Lower leg skin (tissue), 4 donors: ENCODE data around the gene SLC6A18. TPM values are rescaled to one million over a fixed set of nuclear protein-coding genes. Genes with fewer than 3 reads are reported as not detected.
A peak's percentile ranks its signal among the peaks of the same experiment; 100 is the strongest.

Experiments
- DNase-seq, 2 donors: peaks; one replicate each; pipeline ENCODE4 v3.0.0-alpha.2; 2019; ENCODE audit warnings: low spot score in 2 of 2
- H3K4me3 ChIP-seq: fragments of 200-600 bp; sonication (generic); 2 replicates; pipeline ENCODE4 v1.5.1; 2017; ENCODE audit warnings: mild to moderate bottlenecking, low read depth; ENCODE audit not compliant: poor library complexity, severe bottlenecking
- POLR2A ChIP-seq, 2 donors: fragments of 450-650 bp; IDR thresholded peaks; one replicate each; pipeline ENCODE4 v1.6.1; 2016 to 2017; ENCODE audit warnings: antibody characterized with exemption in 2 of 2, mild to moderate bottlenecking in 1 of 2, moderate library complexity in 1 of 2
- WGBS, 2 donors: methylation state at CpG; one replicate each; pipeline ENCODE4 v1.1.5; 2018; 5-methylcytosine and 5-hydroxymethylcytosine counted together
- intact Hi-C: fragments of 100-400 bp; cut with DNase I; formaldehyde crosslinking; loops from one replicate; pipeline ENCODE4 v1.15.0; 2023; ENCODE audit warnings: low total_unique reads
- total RNA-seq, 4 donors: library from RNA; depleted of rRNA; stranded (reverse); fragments of >200 nt; gene quantifications; one replicate each; pipeline ENCODE4 v1.1.0, GENCODE V29; 2016
- TF ChIP-seq, protein P1 (sequence below), 3 donors: fragments of 450-650 bp; IDR thresholded peaks; one replicate each; pipeline ENCODE4 v1.5.1; 2016; ENCODE audit warnings: antibody characterized with exemption in 3 of 3, mild to moderate bottlenecking in 3 of 3, moderate library complexity in 2 of 3

Gene SLC6A18
- total RNA-seq, 4 donors from 2014 or later, result not detected

DNA sequence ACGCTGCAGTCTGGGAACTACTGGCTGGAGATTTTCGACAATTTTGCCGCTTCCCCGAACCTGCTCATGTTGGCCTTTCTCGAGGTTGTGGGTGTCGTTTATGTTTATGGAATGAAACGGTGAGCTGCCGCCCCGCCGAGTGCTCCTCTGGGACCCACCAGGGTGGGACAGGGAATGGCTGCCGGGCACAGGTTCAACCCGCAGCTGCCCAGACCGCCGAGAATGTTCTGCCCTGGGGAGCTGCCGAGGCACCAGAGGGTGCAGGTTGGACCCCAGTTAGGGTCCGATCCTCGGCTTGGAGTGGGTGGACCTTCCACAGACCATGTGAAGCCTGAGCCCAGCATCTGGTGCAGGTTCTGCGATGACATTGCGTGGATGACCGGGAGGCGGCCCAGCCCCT lies 19.1 kb downstream of the SLC6A18 start:
- WGBS, 2 donors, result 61 to 68% methylated on average over 20 to 21 of the region's 21 CpGs
- no peak overlapping the region for H3K4me3 ChIP-seq
- DNase-seq, result no peak
- TF ChIP-seq, protein P1, sequence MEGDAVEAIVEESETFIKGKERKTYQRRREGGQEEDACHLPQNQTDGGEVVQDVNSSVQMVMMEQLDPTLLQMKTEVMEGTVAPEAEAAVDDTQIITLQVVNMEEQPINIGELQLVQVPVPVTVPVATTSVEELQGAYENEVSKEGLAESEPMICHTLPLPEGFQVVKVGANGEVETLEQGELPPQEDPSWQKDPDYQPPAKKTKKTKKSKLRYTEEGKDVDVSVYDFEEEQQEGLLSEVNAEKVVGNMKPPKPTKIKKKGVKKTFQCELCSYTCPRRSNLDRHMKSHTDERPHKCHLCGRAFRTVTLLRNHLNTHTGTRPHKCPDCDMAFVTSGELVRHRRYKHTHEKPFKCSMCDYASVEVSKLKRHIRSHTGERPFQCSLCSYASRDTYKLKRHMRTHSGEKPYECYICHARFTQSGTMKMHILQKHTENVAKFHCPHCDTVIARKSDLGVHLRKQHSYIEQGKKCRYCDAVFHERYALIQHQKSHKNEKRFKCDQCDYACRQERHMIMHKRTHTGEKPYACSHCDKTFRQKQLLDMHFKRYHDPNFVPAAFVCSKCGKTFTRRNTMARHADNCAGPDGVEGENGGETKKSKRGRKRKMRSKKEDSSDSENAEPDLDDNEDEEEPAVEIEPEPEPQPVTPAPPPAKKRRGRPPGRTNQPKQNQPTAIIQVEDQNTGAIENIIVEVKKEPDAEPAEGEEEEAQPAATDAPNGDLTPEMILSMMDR (IDR thresholded peaks at IDR 0.05), result no peak
- no peak for TF ChIP-seq POLR2A (IDR thresholded peaks at IDR 0.05)
- intact Hi-C loops, result no loop called here

DNA sequence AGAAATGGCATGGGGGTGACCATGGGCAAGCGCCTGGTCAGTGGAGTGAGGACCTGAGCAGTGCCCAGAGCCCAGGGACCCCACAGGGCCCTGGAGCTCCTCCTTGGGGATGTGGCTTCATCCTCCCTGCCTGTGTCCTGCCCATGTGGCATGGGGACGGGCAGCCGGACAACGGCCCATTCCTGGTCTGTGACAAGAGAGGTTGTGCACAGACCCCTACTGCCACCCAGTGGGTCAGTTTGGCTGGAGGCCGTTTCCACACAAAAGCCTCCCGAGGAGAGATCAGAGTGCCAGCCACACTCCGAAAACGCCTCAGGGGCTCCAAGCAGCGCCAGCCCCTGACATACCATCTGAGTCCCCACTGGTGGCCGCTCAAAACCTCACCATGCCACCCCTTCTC lies 19.8 kb downstream of the SLC6A18 start:
- DNase-seq, result no peak
- 54 to 69% methylated on average over 8 to 10 of the region's 10 CpGs for WGBS, 2 donors
- no peak overlapping the region for H3K4me3 ChIP-seq
- TF ChIP-seq, protein P1 (IDR thresholded peaks at IDR 0.05), result no peak
- TF ChIP-seq POLR2A (IDR thresholded peaks at IDR 0.05), result no peak
- intact Hi-C loops, result no loop called here

DNA sequence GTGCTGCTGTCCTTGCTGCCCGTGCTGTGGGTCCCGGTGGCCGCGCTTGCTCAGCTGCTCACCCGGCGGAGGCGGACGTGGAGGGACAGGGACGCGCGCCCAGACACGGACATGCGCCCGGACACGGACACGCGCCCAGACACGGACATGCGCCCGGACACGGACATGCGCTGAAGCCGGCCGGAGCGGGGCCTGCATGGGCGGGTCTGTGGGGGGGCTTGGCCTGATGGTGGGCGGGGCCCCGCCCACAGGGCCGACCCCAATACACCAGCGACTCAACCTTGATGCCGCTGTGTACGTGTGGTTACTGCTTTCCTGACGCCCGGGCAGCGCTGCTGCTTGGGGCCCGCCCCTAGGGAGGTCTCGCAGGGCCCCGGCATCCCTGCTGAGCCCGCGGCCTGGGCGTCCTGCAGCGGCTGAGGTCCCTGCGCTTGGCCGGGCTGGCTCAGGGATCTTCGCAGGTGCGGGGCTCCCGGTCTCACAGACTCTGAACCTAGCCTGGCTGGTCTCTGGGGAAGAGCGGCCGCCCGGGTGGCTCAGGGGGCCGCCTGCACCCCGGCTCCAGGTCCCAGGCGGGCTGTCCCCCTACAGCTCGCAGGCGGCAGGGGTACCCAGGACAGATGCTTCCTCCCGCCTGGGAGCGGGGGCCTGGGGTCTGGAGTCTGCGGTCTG lies 20.9 kb downstream of the SLC6A18 start:
- no peak for DNase-seq
- intact Hi-C loops, result no loop called here
- 19 to 40% methylated on average over 4 to 43 of the region's 58 CpGs for WGBS, 2 donors
- no peak overlapping the region for H3K4me3 ChIP-seq
- no peak for TF ChIP-seq POLR2A (IDR thresholded peaks at IDR 0.05)
- TF ChIP-seq, protein P1 (IDR thresholded peaks at IDR 0.05), result no peak

DNA sequence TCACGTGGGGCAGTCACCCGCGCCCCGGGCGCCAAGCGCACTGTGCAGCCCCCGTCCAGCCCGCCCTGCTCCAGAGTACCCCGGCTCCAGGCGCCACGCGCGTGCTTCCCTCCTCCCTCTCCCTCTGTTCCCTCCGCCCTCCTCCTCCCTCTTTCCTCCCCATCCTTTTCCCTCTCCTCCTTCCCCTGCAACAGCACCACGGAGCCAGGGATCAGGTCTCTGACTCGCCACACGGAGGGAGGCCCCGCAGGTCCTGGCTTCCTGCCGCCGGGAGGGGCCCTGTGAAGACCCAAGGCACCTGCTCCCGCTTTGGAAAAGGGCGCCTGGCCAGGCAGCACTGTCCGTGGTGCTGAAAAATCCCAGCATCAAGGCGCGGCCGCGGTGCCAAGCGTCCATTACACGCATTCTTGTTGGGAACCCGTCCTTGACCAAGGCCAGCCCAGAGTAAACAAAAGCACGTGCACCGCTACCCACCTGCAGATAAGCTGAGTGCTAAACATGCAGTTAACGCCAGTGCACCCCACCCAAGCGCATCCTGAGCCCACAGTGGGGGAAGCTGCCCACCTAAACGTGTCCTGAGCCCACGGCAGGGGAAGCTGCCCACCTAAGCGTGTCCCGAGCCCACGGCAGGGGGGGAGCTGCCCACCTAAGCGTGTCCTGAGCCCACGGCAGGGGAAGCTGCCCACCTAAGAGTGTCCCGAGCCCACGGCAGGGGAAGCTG lies 21.7 kb downstream of the SLC6A18 start:
- TF ChIP-seq POLR2A (IDR thresholded peaks at IDR 0.05), result no peak
- TF ChIP-seq, protein P1 (IDR thresholded peaks at IDR 0.05), result peak in 1 of 3 donors; percentile 10
- no peak for DNase-seq
- no peak overlapping the region for H3K4me3 ChIP-seq
- WGBS, 2 donors, result 19 to 23% methylated on average over 30 to 39 of the region's 43 CpGs
- intact Hi-C loops, result no loop called here

DNA sequence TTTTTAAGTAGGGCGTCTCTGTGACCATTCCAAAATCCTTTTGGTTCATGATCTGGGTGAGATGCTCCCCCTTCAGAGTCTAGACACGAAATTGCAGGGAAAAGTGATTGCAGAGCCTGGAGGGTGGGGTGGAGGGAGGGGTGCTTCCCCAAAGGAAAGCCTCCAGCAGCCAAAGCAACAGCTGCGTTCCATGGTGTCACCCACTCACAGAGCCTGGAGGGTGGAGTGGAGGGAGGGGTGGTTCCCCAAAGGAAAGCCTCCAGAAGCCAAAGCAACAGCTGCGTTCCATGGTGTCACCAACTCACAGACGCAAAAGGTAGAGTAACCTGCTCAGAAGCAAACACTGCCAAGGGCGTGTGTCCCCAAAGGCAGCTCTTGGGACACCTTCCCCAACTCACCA lies 22.6 kb downstream of the SLC6A18 start:
- intact Hi-C loops, result no loop called here
- WGBS, 2 donors, result 65 to 67% methylated on average over 6 of the region's 6 CpGs
- H3K4me3 ChIP-seq, result no peak overlapping the region
- TF ChIP-seq, protein P1 (IDR thresholded peaks at IDR 0.05), result no peak
- TF ChIP-seq POLR2A (IDR thresholded peaks at IDR 0.05), result no peak
- DNase-seq, result no peak
